Fibroblast of the conjunctiva (primary cell): ENCODE measurements around the gene NUDT1.

Source experiments
- DNase-seq: peaks from one replicate; pipeline ENCODE4 v3.0.0-alpha.2; 2010; ENCODE audit warnings: low read depth

Gene NUDT1

GRCh38 chr7:2299131-2299829 is 57.3 kb downstream of the NUDT1 start:
- no peak for DNase-seq

GRCh38 chr7:2299870-2300512 is 58.0 kb downstream of the NUDT1 start:
- DNase-seq, result no peak
